NCI-H1417 (cell line): Measurements from ENCODE around the gene RALB.
"Not testable (repeated sequence)": the region's sequence is repeated elsewhere in the genome, so short reads cannot be mapped to it uniquely, and the experiment has no call there.

ENCODE experiments used
- DNase-seq, 3 experiments: peaks; one replicate each; lab custom pipeline; 2025; lab: John Stamatoyannopoulos, UW

Gene RALB

GRCh38 chr2:120243875-120244553, 8.6 kb upstream of the RALB start:
- DNase-seq: peak in 1 of 3 experiments; percentile 29

- DNase-seq: peak in 1 of 3 experiments; percentile 88
Observed at GRCh38 chr2:120244656-120245519, 7.8 kb upstream of the RALB start.

GRCh38 chr2:120245520-120246332, 6.9 kb upstream of the RALB start:
- peak; percentile 88 to 98 (median 94) for DNase-seq

DNA sequence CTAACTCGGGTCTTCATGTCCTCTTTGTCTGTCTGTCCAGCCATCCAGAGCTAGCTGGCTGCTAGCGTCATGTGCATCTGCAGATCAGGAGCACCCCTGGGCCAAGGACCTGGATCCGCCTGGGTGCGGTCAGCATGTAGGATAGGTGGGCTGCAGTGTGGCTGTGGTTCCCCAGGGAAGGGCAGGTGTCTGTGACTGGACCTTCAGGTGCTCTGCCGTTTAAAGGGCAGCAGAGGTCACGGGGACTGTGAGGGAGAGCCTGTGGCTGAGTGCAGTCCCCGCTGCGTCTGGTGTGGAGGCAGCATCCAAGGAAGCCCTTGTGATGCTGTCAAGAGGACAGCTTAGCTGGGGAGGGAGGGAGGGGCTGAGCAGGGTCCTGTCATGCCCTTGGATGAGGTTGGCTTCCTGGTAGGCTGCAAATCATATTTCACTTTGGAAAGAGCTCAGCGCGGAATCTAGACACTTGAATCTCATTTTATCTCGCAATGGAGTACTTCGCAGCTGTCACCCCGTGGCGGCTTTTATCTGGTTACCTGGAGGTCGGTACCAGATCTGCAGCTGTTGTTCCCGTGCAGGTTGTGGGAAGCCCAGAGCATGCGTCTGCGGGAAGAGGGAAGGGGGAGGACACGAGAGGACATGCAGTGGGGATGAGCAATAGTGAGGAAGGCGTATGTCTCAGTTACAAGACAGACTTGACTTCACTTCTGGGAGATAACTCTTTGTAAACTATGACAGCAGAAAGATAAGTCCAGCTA, 5.9 kb upstream of the RALB start:
- peak; percentile 69 to 88 (median 85) for DNase-seq

- peak in 1 of 3 experiments; percentile 42 for DNase-seq
Observed at GRCh38 chr2:120247851-120248250, 4.8 kb upstream of the RALB start.

GRCh38 chr2:120250640-120251039, 2.0 kb upstream of the RALB start:
- no peak for DNase-seq

GRCh38 chr2:120251078-120251477, 1.6 kb upstream of the RALB start:
- DNase-seq: no peak

GRCh38 chr2:120251880-120252224, 800 bp upstream of the RALB start:
- no peak for DNase-seq

DNA sequence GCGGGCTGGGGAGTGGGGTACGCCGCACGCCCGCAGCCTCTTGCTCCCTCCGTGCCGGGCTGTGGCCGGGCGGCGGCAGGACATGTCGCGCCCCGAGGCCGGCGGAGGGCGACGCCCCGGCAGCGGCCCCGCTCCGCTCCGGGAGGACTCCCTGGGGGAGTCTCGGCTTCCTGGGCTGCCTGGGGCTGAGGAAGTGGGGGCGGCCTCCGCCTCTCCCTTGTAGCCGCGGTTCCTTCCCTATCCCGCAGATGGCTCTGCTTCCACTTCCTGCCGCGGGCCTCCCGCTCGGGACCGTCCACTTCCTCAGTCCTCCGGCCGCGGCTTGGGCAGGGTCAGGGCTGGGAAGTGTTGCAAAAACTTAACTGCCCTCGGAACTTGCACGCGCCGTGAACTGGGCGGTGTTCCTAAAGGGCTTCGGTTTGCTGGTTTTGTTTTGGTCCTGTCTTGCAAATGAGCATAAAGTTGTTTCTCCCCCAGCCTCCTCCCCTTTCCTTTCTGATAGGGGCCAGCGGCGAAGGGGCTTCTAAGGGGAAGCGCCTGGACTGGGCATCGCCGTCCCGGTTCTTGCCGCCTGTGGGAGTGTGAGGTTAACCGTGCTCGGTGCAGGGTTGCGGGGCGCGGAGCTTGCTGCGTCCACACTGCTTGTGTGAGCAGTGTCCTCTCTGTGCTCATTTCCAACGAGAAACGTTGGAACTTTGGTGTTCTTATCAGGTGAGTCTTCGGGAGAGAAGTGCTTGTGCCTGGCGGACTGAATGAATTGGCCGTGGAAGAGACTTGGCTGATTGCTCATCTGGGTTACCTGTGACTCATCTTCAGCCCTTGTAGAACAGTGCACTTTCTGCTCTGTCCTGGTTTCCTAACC, 600 bp downstream of the RALB start:
- DNase-seq: peak in 2 of 3 experiments; percentile 59 to 79

DNA sequence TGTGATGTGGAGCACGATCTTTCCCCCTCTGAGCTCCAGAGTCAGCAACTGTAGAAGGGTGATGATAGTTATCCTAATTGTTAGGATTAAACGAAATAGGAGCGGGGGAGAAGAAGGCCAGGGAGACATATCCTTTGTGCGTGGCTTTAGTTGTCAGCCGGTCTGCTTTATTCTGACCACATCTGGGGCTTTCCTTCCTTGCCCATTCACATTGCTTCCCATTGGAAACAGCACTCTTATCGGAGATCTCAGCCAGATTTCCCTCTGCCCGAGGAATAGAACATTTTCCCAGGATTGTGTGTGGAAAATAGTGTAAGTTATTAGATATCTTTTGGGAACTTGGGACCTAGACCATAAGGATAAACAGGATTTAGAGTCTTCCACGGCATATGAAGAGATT, 1.5 kb downstream of the RALB start:
- DNase-seq: no peak

GRCh38 chr2:120255071-120255470, 2.4 kb downstream of the RALB start:
- DNase-seq: no peak

DNA sequence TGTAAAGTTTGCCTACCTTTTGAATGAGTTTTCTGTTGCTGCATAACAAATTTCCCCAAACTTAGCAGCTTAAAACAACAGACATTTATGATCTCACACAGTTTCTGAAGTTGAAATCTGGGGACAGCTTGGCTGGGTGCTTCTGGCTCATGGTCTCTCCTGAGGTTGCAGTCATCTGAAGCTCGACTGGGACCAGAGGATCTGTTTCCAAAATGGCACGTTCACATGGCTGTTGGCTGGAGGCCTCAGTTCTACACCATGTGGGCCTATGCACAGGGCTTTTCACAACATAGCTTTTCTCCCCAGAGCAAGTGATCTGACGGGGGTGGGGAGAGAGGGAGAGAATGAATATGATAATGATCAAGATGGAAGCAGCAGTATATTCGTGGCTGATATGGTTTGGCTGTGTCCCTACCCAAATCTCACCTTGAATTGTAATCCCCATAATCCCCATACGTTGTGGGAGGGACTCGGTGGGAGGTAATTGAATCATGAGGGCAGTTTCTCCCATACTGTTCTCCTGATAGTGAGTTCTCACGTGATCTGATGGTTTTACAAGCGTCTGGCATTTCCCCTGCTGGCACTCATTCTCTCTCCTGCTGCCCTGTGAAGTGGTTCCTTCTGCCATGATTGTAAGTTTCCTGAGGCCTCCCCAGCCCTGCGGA, 3.5 kb downstream of the RALB start:
- no peak for DNase-seq

DNA sequence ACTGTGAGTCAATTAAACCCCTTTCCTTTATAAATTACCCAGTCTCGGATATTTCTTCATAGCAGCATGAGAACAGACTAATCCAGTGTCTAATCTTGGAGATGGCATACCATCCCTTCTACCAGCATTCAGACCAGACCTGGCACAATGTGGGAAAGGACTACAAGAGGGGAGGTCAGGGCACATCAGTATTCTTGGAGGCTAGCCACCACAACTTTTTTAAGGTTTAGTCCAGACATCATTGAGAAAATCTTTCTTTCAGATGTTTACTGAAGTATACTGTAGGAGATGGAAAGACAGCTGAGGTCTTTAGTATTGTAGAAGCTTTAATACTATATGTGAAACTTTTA, 4.0 kb downstream of the RALB start:
- DNase-seq: no peak

- DNase-seq: no peak
Observed at GRCh38 chr2:120257522-120257921, 4.9 kb downstream of the RALB start.

- DNase-seq: no peak
Observed at GRCh38 chr2:120258196-120258595, 5.5 kb downstream of the RALB start.

- DNase-seq: not testable (repeated sequence)
Observed at GRCh38 chr2:120259939-120260338, 7.3 kb downstream of the RALB start.

- DNase-seq: no peak
Observed at GRCh38 chr2:120260736-120261135, 8.1 kb downstream of the RALB start.

DNA sequence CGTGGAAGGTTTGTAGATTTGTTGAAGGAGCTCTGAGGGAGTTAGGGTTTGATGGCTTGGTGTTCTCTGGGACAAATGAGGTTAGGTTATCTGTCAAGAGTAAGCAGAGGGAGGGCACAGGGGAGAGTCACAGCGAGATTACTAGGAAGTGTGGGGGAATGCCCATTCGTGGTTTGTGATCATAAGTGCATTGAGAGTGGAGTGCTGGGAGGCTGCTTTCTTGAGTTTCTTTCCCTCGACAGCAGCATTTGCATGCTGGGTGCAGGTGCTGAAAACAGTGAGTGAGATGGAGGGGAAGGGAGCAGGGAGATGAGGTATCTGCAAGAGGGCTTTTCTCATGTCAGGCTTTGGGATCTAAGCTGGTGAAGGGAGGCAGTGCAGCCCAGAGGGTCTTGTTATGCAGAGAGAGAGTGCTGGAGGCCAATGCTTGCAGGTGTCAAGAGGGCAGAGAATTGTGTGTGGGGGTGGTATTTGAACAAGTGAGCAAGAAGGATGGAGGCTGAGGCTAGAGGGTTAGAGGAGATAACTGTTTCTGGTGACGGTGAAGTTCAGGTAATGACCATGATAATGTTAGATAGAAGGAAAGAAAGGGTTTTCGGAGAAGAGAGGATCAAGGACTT, 8.8 kb downstream of the RALB start:
- DNase-seq: no peak

DNA sequence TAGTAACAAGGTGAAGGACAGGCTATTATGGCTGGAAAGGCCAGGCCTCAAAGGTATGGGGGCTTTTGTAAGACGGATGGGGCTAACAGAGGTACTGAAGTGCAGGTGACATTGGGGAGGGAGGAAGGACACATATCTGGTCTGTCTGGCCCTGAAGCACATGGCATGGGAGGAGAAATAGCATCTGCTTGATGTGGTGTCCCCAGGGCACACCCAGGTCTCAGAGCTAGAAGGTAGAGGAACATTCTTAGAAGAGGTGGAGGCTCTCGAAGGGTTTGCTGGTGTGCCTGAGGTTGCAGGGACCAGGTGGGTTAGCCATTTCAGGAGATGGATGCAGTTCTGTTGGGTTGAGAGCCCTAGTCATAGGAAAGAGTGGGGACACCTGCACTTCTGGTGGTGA, 9.5 kb downstream of the RALB start:
- no peak for DNase-seq
